CD4-positive, alpha-beta T cell (primary cell): ENCODE results near the gene ZNF780A. TPM values are rescaled to one million over a fixed set of nuclear protein-coding genes. Genes with fewer than 3 reads are reported as not detected.

Source experiments
- ATAC-seq: fragments of 200-7000 bp; cut with Tn5 transposase; one replicate; pipeline ENCODE4 v1.10.0; 2022; ENCODE audit warnings: mild to moderate bottlenecking; ENCODE audit not compliant: poor library complexity
- CTCF ChIA-PET: fragments of 350-600 bp; sonication (Branson Sonifier 250); formaldehyde crosslinking; loops from one replicate; lab custom pipeline; 2021; ENCODE audit warnings: antibody characterized with exemption, inconsistent platforms; lab: Charles Lee
- POLR2A ChIA-PET: fragments of 350-600 bp; sonication (Branson Sonifier 250); formaldehyde crosslinking; loops from one replicate; lab custom pipeline; 2021; ENCODE audit warnings: antibody characterized with exemption, inconsistent platforms; lab: Charles Lee
- DNase-seq, 14 experiments: peaks; one replicate each; pipeline ENCODE4 v3.0.0-alpha.2; 2013 to 2020; ENCODE audit warnings: mixed read lengths in 2 of 14
- H3K27ac ChIP-seq, 2 donors: one replicate each; pipeline versions ENCODE4 v1.5.1 to v1.7.0; 2013; ENCODE audit warnings: low read length in 2 of 2, low read depth in 1 of 2, mild to moderate bottlenecking in 1 of 2
- H3K27me3 ChIP-seq, 2 experiments: 1 replicate in 1 of 2; 2 replicates in 1 of 2; pipeline versions ENCODE4 v1.6.1 to v1.7.0; 2013; ENCODE audit warnings: low read length in 2 of 2, control low read depth in 1 of 2, mild to moderate bottlenecking in 1 of 2, moderate library complexity in 1 of 2; ENCODE audit not compliant: insufficient read depth in 2 of 2, control insufficient read depth in 1 of 2
- H3K36me3 ChIP-seq: one replicate; pipeline ENCODE4 v1.6.1; 2013; ENCODE audit warnings: low read length, control low read depth; ENCODE audit not compliant: insufficient read depth
- H3K4me1 ChIP-seq: one replicate; pipeline ENCODE4 v1.6.1; 2013; ENCODE audit warnings: low read length, control low read depth; ENCODE audit not compliant: insufficient read depth
- H3K4me3 ChIP-seq: one replicate; pipeline ENCODE4 v1.5.1; 2013; ENCODE audit warnings: mild to moderate bottlenecking, low read length, moderate library complexity
- H3K9me3 ChIP-seq, 2 experiments: 1 replicate in 1 of 2; 2 replicates in 1 of 2; pipeline versions ENCODE4 v1.6.1 to v1.7.0; 2013; ENCODE audit warnings: low read length in 2 of 2, mild to moderate bottlenecking in 2 of 2, control low read depth in 1 of 2, moderate library complexity in 1 of 2; ENCODE audit not compliant: control insufficient read depth in 1 of 2, insufficient read depth in 1 of 2
- H3K27ac Mint-ChIP-seq: one replicate; pipeline ENCODE4 v1.8.0; 2020; ENCODE audit warnings: mixed read lengths
- H3K27me3 Mint-ChIP-seq: one replicate; pipeline ENCODE4 v1.8.0; 2021; ENCODE audit warnings: mixed read lengths
- H3K36me3 Mint-ChIP-seq: one replicate; pipeline ENCODE4 v1.8.0; 2021; ENCODE audit warnings: low read depth, mixed read lengths
- H3K4me1 Mint-ChIP-seq: one replicate; pipeline ENCODE4 v1.8.0; 2021; ENCODE audit warnings: low read depth, mixed read lengths
- H3K4me3 Mint-ChIP-seq: one replicate; pipeline ENCODE4 v1.8.0; 2020; ENCODE audit warnings: mild to moderate bottlenecking, mixed read lengths
- H3K9me3 Mint-ChIP-seq: one replicate; pipeline ENCODE4 v1.8.0; 2020; ENCODE audit warnings: mixed read lengths
- intact Hi-C, 2 experiments: fragments of 100-400 bp; cut with DNase I in 1 of 2; cut with micrococcal nuclease in 1 of 2; formaldehyde crosslinking; loops; one replicate each; pipeline versions ENCODE4 v1.15.1 to v1.9.0; 2023 to 2025; cut with DNase I, micrococcal nuclease
- total RNA-seq, 174 experiments: library from RNA in 2 of 174; stranded (reverse) in 2 of 174; gene quantifications; one replicate each; pipeline ENCODE4 v1.2.3 and lab custom pipeline; 2021 to 2026
- TF ChIP-seq, protein P1 (sequence below): fragments of 200-600 bp; IDR thresholded peaks from one replicate; pipeline ENCODE4 v1.8.0; 2022; ENCODE audit warnings: antibody characterized with exemption, mild to moderate bottlenecking

The ZNF780A gene
- total RNA-seq, 2 experiments from 2014 or later = 9.7 to 10.6 TPM

DNA sequence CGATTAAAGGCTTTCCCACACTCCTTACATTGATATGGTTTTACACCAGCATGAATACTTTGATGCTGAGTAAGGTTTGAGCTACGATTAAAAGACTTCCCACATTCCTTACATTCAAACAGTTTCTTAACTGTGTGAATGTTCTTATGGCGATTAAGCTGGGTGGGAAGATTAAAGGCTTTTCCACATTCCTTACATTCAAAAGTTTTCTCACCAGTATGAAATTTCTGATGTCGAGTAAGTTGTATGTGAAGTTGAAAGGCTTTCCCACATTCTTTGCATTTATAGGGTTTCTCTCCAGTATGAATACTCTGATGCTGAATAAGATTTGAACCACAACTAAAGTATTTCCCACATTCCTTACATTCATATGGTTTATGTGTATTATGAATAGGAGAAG lies 54.7 kb downstream of the ZNF780A start:
- no peaks in the 10 kb centered on the region for H3K4me1 ChIP-seq
- ATAC-seq (no peak), DNase-seq (no peak)
- POLR2A ChIA-PET = interaction anchor here (0.7 to 0.9 kb wide), 2 partner anchors 17 to 55 kb away, joined by 3 read pairs; partner anchors contain the start of gene ZNF780A
- TF ChIP-seq, protein P1, sequence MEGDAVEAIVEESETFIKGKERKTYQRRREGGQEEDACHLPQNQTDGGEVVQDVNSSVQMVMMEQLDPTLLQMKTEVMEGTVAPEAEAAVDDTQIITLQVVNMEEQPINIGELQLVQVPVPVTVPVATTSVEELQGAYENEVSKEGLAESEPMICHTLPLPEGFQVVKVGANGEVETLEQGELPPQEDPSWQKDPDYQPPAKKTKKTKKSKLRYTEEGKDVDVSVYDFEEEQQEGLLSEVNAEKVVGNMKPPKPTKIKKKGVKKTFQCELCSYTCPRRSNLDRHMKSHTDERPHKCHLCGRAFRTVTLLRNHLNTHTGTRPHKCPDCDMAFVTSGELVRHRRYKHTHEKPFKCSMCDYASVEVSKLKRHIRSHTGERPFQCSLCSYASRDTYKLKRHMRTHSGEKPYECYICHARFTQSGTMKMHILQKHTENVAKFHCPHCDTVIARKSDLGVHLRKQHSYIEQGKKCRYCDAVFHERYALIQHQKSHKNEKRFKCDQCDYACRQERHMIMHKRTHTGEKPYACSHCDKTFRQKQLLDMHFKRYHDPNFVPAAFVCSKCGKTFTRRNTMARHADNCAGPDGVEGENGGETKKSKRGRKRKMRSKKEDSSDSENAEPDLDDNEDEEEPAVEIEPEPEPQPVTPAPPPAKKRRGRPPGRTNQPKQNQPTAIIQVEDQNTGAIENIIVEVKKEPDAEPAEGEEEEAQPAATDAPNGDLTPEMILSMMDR = no peak
- H3K36me3 ChIP-seq = no peaks in the 10 kb centered on the region
- H3K9me3 ChIP-seq = peaks cover 21 to 67% of the 10 kb centered on the region in 2 experiments
- H3K4me3 ChIP-seq = no peak overlapping the region
- H3K9me3 Mint-ChIP-seq = peaks cover 8% of the 10 kb centered on the region
- no peaks in the 10 kb centered on the region for H3K27me3 Mint-ChIP-seq
- intact Hi-C loops = no loop called here
- CTCF ChIA-PET = interaction anchor here (0.9 kb wide), 1 partner anchor 55 kb away, joined by 3 read pairs; the partner anchor contains the start of gene ZNF780A
- H3K4me3 Mint-ChIP-seq = no peak overlapping the region
- H3K27me3 ChIP-seq = no peaks in the 10 kb centered on the region
- H3K36me3 Mint-ChIP-seq = peaks cover 60% of the 10 kb centered on the region
- no peak overlapping the region for H3K27ac ChIP-seq
- no peaks in the 10 kb centered on the region for H3K4me1 Mint-ChIP-seq
- H3K27ac Mint-ChIP-seq = no peak overlapping the region

DNA sequence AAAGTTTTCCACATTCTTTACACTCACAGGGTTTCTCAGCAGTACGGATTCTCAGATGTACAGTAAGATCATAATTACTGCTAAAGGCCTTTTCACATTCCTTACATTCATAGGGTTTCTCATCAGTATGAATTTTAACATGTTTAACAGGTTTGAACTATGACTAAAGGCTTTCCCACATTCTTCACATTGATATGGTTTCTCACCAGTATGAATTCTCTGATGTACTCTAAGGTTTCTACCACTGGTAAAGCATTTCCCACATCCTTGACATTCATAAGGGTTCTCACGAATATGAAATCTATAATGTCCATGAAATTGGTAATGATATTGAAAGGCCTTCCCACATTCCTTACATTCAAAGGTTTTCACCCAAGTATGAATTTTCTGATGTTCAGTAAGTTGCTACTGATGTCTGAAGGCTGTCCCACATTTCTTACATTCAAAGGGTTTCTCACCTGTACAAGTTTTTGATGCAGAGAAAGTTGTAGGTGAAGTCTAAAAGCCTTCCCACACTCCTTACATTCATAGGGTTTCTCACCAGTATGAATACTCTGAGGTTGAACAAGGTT lies 56.7 kb downstream of the ZNF780A start:
- Mint-ChIP-seq H3K36me3 (peaks cover 73% of the 10 kb centered on the region), H3K27ac (no peak overlapping the region), H3K4me3 (no peak overlapping the region), H3K4me1 (no peaks in the 10 kb centered on the region), H3K9me3 (peaks cover 15% of the 10 kb centered on the region), H3K27me3 (no peaks in the 10 kb centered on the region)
- ATAC-seq (no peak), DNase-seq (no peak)
- Histone ChIP-seq H3K36me3 (no peaks in the 10 kb centered on the region), H3K27me3 (no peaks in the 10 kb centered on the region), H3K9me3 (peaks cover 27 to 86% of the 10 kb centered on the region in 2 experiments), H3K4me3 (no peak overlapping the region), H3K27ac (no peak overlapping the region), H3K4me1 (no peaks in the 10 kb centered on the region)
- TF ChIP-seq, protein P1 = no peak
- ChIA-PET CTCF (no interaction called here), POLR2A (no interaction called here)
- intact Hi-C loops = no loop called here

DNA sequence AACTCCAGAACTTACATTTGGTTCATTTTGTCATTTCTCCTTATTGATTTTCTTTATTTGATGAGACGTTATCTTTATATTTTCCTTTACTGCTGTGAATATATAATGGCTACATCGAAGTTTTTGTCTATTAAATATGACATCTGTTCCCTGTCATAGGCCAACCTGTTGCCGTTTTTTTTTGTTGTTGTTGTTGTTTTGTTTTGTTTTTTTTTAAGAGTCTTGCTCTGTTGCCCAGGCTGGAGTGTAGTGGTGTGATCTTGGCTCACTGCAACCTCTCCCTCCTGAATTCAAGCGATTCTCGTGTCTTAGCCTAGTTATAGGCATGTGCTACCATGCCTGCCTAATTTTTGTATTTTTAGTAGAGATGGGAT lies 64.2 kb downstream of the ZNF780A start:
- ATAC-seq = no peak
- ChIA-PET CTCF (no interaction called here), POLR2A (no interaction called here)
- DNase-seq = no peak
- TF ChIP-seq, protein P1 = no peak
- Mint-ChIP-seq H3K27me3 (no peaks in the 10 kb centered on the region), H3K4me3 (no peak overlapping the region), H3K36me3 (peaks cover 64% of the 10 kb centered on the region), H3K9me3 (peaks cover 19% of the 10 kb centered on the region), H3K4me1 (no peaks in the 10 kb centered on the region), H3K27ac (no peak overlapping the region)
- H3K27ac ChIP-seq = no peak overlapping the region
- H3K9me3 ChIP-seq = peaks cover 37 to 91% of the 10 kb centered on the region in 2 experiments
- intact Hi-C loops = no loop called here
- H3K4me1 ChIP-seq = no peaks in the 10 kb centered on the region
- H3K36me3 ChIP-seq = no peaks in the 10 kb centered on the region
- no peaks in the 10 kb centered on the region for H3K27me3 ChIP-seq
- no peak overlapping the region for H3K4me3 ChIP-seq
